Measurements from ENCODE around the gene MC1R.

- TF ChIP-seq, protein P1, sequence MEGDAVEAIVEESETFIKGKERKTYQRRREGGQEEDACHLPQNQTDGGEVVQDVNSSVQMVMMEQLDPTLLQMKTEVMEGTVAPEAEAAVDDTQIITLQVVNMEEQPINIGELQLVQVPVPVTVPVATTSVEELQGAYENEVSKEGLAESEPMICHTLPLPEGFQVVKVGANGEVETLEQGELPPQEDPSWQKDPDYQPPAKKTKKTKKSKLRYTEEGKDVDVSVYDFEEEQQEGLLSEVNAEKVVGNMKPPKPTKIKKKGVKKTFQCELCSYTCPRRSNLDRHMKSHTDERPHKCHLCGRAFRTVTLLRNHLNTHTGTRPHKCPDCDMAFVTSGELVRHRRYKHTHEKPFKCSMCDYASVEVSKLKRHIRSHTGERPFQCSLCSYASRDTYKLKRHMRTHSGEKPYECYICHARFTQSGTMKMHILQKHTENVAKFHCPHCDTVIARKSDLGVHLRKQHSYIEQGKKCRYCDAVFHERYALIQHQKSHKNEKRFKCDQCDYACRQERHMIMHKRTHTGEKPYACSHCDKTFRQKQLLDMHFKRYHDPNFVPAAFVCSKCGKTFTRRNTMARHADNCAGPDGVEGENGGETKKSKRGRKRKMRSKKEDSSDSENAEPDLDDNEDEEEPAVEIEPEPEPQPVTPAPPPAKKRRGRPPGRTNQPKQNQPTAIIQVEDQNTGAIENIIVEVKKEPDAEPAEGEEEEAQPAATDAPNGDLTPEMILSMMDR (IDR thresholded peaks at IDR 0.05), result no peak
- TF ChIP-seq POLR2AphosphoS5 (IDR thresholded peaks at IDR 0.05) (no peak), POLR2A (IDR thresholded peaks at IDR 0.05; ENCODE audit: low read depth) (no peak)
Measured at GRCh38 chr16:89931305-89931896, 12.7 kb downstream of the MC1R start.
